PC-3 (cell line): Measurements from ENCODE around the gene ZNF24.

Source experiments
- EZH2 ChIP-seq: fragments of 300-600 bp; sonication (generic); IDR thresholded peaks from one replicate; pipeline ENCODE4 v1.6.1; 2017; ENCODE audit warnings: antibody characterized with exemption, mild to moderate bottlenecking, low read length; ENCODE audit not compliant: unreplicated experiment
- EZH2phosphoT487 ChIP-seq: fragments of 300-600 bp; sonication (generic); IDR thresholded peaks from 2 replicates; pipeline ENCODE4 v1.6.1; 2018; ENCODE audit warnings: mild to moderate bottlenecking, antibody characterized with exemption, low read length, borderline replicate concordance
- TF ChIP-seq, protein P1 (sequence below): fragments of 300-600 bp; sonication (generic); conservative IDR thresholded peaks from 2 replicates; pipeline ENCODE4 v1.5.1; 2017; ENCODE audit warnings: antibody characterized with exemption, low read depth, mild to moderate bottlenecking, low read length

DNA sequence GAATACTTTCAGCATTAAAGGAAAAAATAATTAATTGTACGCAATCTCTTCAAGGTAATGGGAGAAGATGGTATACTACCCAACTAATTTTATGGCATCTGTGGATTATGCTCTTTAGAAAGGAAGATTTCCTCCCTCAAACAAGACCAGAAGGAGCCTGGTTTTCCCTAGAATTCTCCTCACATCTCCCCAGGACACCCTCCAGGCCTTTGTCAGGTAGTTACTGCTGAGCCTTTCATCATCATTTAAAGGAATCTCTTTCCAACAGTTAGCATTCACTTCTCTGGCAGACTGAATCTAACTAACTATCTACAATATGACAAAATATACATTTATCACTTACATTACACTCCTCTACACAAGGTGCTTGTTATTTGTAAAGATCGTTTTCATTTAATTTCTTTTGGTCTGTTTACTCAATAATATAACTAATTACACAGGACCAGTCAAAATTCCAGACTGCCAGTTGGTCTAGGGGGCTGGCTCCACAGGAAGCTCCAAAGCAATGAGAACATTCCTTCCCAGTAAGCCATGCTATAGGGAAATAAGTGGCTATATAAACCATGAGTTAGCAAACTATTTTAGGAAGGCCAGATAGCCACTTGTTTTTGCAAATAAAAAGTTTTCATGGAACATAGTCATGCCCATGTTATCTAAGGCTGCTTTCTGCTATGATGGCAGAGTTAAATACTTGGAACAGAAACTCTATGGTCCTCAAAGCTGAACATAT lies 19.1 kb downstream of the ZNF24 start:
- TF ChIP-seq EZH2phosphoT487: no peak
- TF ChIP-seq, protein P1, sequence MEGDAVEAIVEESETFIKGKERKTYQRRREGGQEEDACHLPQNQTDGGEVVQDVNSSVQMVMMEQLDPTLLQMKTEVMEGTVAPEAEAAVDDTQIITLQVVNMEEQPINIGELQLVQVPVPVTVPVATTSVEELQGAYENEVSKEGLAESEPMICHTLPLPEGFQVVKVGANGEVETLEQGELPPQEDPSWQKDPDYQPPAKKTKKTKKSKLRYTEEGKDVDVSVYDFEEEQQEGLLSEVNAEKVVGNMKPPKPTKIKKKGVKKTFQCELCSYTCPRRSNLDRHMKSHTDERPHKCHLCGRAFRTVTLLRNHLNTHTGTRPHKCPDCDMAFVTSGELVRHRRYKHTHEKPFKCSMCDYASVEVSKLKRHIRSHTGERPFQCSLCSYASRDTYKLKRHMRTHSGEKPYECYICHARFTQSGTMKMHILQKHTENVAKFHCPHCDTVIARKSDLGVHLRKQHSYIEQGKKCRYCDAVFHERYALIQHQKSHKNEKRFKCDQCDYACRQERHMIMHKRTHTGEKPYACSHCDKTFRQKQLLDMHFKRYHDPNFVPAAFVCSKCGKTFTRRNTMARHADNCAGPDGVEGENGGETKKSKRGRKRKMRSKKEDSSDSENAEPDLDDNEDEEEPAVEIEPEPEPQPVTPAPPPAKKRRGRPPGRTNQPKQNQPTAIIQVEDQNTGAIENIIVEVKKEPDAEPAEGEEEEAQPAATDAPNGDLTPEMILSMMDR: no peak
- no peak for TF ChIP-seq EZH2
